Gastroesophageal sphincter (tissue), 4 donors: ENCODE measurements around the gene MINDY4. TPM values are rescaled to one million over a fixed set of nuclear protein-coding genes. Genes with fewer than 3 reads are reported as not detected.
A peak's percentile ranks its signal among the peaks of the same experiment; 100 is the strongest.

ENCODE experiments used
- ATAC-seq: fragments of 150-250 bp; one replicate; pipeline ENCODE4 v1.9.1; 2016; ENCODE audit warnings: mild to moderate bottlenecking, moderate library complexity
- H3K27ac ChIP-seq, 4 donors: fragments of 200-600 bp; sonication (generic) in 3 of 4; 1 replicate in 3 of 4; 2 replicates in 1 of 4; pipeline ENCODE4 v1.5.1; 2016 to 2019
- H3K27me3 ChIP-seq: fragments of 200-600 bp; sonication (generic); one replicate; pipeline ENCODE4 v1.5.1; 2019
- H3K36me3 ChIP-seq, 2 donors: fragments of 200-600 bp; sonication (generic); one replicate each; pipeline ENCODE4 v1.5.1; 2019; ENCODE audit warnings: control low read depth in 1 of 2
- H3K4me1 ChIP-seq, 3 donors: fragments of 200-600 bp; sonication (generic); 1 replicate in 2 of 3; 2 replicates in 1 of 3; pipeline ENCODE4 v1.5.1; 2016 to 2019; ENCODE audit warnings: control low read depth in 2 of 3
- H3K4me3 ChIP-seq, 2 donors: fragments of 200-600 bp; sonication (generic); one replicate each; pipeline ENCODE4 v1.5.1; 2019; ENCODE audit warnings: mild to moderate bottlenecking in 1 of 2, moderate library complexity in 1 of 2
- H3K9me3 ChIP-seq, 3 donors: fragments of 200-600 bp; sonication (generic); one replicate each; pipeline ENCODE4 v1.5.1; 2017 to 2019; ENCODE audit warnings: control low read depth in 2 of 3
- CTCF ChIP-seq, 4 experiments: fragments of 200-600 bp in 2 of 4; fragments of 450-650 bp in 2 of 4; sonication (generic) in 1 of 4; IDR thresholded peaks; one replicate each; pipeline ENCODE4 v1.5.1; 2017 to 2019; ENCODE audit warnings: antibody characterized with exemption in 4 of 4, mild to moderate bottlenecking in 2 of 4, moderate library complexity in 2 of 4
- EP300 ChIP-seq: sonication (generic); formaldehyde crosslinking; IDR thresholded peaks from one replicate; pipeline ENCODE4 v1.6.1; 2017; ENCODE audit warnings: antibody characterized with exemption, mild to moderate bottlenecking
- POLR2A ChIP-seq, 2 donors: fragments of 450-650 bp; IDR thresholded peaks; one replicate each; pipeline ENCODE4 v1.6.1; 2017; ENCODE audit warnings: antibody characterized with exemption in 2 of 2, mild to moderate bottlenecking in 2 of 2, moderate library complexity in 1 of 2
- POLR2AphosphoS5 ChIP-seq: sonication (generic); formaldehyde crosslinking; IDR thresholded peaks from one replicate; pipeline ENCODE4 v1.6.1; 2017; ENCODE audit warnings: antibody characterized with exemption
- WGBS, 2 donors: methylation state at CpG; one replicate each; pipeline ENCODE4 v1.1.5; 2018; ENCODE audit warnings: low coverage in 1 of 2; 5-methylcytosine and 5-hydroxymethylcytosine counted together
- total RNA-seq, 4 donors: library from RNA; depleted of rRNA; stranded (reverse); fragments of >200 nt; gene quantifications; one replicate each; pipeline ENCODE4 v1.1.0, GENCODE V29; 2016

Gene MINDY4
- total RNA-seq, 4 donors from 2014 or later: 5.6 to 31.8 (median 20.4) TPM

DNA sequence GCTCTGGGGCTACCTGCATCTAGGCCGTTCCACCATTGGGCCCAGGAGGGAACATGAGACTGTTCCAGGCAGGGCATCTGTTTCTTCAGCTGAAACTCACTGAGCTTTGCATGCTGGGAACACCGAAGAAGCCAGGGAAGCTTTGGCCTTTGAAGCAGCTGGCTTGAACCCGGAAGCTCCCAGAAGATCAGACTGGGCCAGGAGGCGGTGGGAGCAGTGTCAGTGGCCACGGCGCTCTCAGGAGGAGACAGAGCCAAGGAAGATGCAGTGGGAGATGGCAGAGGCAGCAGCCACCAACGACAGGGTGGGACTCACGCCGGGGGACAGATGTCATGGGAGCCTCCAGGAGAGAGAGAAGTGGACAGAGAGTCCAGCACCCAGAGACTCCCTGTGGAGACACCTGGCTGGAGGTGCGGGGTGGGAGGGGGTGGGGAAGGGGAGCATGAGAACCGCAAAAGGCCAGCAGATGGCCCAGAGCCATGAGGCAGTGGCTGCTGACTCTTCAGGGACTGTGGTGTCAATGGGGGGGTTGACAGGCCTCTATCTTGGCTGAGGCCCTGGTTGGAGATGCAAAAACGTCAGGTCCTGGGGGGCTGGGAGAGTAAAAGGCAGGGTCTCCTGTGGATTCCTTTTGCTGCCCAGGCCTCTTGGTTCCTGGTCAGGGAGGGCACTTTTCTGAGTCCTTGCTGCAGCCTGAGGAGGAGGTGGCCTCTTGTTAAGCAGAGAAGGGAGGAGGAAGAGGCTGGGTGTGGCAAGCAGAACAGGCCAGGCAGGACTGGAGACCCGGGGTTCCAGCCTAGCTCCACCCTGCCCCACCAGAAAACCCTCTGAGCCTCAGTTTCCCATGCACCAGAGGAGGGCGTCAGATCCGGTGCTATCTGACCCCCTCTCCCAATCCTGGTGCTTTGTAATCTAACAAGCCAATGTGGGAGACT, 134.1 kb downstream of the MINDY4 start:
- WGBS, 2 donors: 50 to 100% methylated on average over 3 of the region's 15 CpGs
- no peaks in the 10 kb centered on the region for H3K9me3 ChIP-seq
- no peak for ATAC-seq
- no peak for TF ChIP-seq POLR2A (IDR thresholded peaks at IDR 0.05)
- no peak for TF ChIP-seq EP300
- TF ChIP-seq POLR2AphosphoS5: no peak
- TF ChIP-seq CTCF (IDR thresholded peaks at IDR 0.05): no peak
- H3K4me1 ChIP-seq: peaks cover 0 to 92% (median 50%) of the 10 kb centered on the region in 3 donors
- H3K36me3 ChIP-seq: no peaks in the 10 kb centered on the region
- peak overlapping the region in 3 of 4 donors; percentile 85 to 91 (median 88) for H3K27ac ChIP-seq
- no peaks in the 10 kb centered on the region for H3K27me3 ChIP-seq
- H3K4me3 ChIP-seq: no peak overlapping the region

DNA sequence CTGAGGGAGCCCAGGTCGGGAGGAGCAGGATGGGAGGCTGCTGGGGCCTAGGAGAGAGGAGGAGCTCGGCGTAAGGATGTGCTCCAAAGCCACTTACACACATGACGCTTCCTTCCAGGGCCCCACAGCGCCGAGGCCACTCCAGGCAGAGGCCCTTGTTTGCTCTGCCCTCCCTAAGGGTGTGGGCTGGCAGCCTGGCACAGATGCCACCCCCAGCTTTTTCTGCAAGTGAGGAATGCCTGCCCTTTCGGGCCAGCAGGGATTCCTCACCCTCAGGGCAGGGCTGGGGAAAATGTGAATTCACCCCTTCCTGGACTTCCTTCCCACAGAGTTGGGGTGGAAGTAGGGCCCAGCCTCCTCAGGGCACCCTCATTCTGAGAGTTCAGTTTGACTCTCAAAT, 134.8 kb downstream of the MINDY4 start:
- peaks cover 0 to 93% (median 57%) of the 10 kb centered on the region in 3 donors for H3K4me1 ChIP-seq
- WGBS, 2 donors: 17% methylated on average over 1 of the region's 7 CpGs; no CpG with 5 or more reads in 1 of the 2 donors
- no peaks in the 10 kb centered on the region for H3K36me3 ChIP-seq
- no peaks in the 10 kb centered on the region for H3K9me3 ChIP-seq
- H3K4me3 ChIP-seq: no peak overlapping the region
- ATAC-seq: peak; percentile 14
- no peak for TF ChIP-seq CTCF (IDR thresholded peaks at IDR 0.05)
- no peak for TF ChIP-seq EP300
- TF ChIP-seq POLR2A (IDR thresholded peaks at IDR 0.05): no peak
- peak; percentile 56 for TF ChIP-seq POLR2AphosphoS5
- peak overlapping the region in 3 of 4 donors; percentile 85 to 91 (median 88) for H3K27ac ChIP-seq
- no peaks in the 10 kb centered on the region for H3K27me3 ChIP-seq

DNA sequence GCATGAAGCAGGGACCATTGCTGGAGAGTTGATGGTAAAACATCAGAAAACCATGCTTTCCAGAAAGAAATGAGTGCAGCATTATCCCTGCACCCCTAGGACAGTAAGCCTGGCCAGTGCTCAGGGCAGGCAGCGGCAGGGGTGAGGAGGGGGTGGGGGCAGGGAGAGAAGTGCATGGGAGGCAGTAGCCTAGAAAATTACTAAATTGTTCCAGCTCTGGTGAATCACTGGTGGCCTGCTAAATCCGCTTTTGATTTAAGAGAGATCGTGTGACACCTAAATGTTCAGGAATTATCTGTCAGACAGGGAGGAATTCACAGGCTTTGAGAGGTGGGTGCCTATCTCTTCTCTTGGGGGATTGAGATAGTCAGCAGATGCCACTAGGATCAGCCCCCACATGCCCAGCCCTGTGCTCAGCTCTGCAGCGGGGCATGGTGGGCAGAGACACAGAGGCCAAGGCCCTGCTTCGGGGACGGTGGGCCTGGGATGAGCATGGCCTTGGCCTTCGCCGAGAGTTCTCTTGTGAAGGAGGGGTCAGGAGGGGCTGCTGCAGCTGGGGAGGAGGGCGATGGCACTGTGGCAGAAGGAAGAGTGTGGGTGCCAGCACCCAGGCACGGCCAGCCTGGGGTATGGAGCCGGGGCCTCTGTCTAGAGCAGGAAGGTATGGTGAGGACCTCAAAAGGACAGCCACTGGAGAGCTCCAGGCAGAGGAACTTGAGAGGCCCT, 135.5 kb downstream of the MINDY4 start:
- H3K4me3 ChIP-seq: no peak overlapping the region
- no peak for TF ChIP-seq CTCF (IDR thresholded peaks at IDR 0.05)
- TF ChIP-seq EP300: no peak
- TF ChIP-seq POLR2AphosphoS5: no peak
- TF ChIP-seq POLR2A (IDR thresholded peaks at IDR 0.05): no peak
- WGBS, 2 donors: 38 to 69% methylated on average over 3 to 4 of the region's 11 CpGs
- peak overlapping the region in 3 of 4 donors; percentile 85 to 91 (median 88) for H3K27ac ChIP-seq
- peaks cover 0 to 98% (median 60%) of the 10 kb centered on the region in 3 donors for H3K4me1 ChIP-seq
- ATAC-seq: no peak
- no peaks in the 10 kb centered on the region for H3K36me3 ChIP-seq
- H3K27me3 ChIP-seq: no peaks in the 10 kb centered on the region
- no peaks in the 10 kb centered on the region for H3K9me3 ChIP-seq

GRCh38 chr7:30907527-30908267, 136.5 kb downstream of the MINDY4 start:
- WGBS, 2 donors: 60 to 80% methylated on average over 1 to 2 of the region's 14 CpGs
- H3K4me1 ChIP-seq: peaks cover 0 to 96% (median 60%) of the 10 kb centered on the region in 3 donors
- H3K36me3 ChIP-seq: no peaks in the 10 kb centered on the region
- H3K27me3 ChIP-seq: no peaks in the 10 kb centered on the region
- TF ChIP-seq POLR2A (IDR thresholded peaks at IDR 0.05) (no peak), EP300 (no peak), CTCF (IDR thresholded peaks at IDR 0.05) (no peak), POLR2AphosphoS5 (no peak)
- H3K27ac ChIP-seq: peak overlapping the region; percentile 2 to 91 (median 86)
- no peak overlapping the region for H3K4me3 ChIP-seq
- no peaks in the 10 kb centered on the region for H3K9me3 ChIP-seq
- peak; percentile 12 for ATAC-seq
